ENCODE data around the gene CENPP. TPM values are rescaled to one million over a fixed set of nuclear protein-coding genes. Genes with fewer than 3 reads are reported as not detected.
"Not testable (repeated sequence)": the region's sequence is repeated elsewhere in the genome, so short reads cannot be mapped to it uniquely, and the experiment has no call there.

The CENPP gene
- total RNA-seq, 1 experiment from 2014 or later: 3.6 TPM

DNA sequence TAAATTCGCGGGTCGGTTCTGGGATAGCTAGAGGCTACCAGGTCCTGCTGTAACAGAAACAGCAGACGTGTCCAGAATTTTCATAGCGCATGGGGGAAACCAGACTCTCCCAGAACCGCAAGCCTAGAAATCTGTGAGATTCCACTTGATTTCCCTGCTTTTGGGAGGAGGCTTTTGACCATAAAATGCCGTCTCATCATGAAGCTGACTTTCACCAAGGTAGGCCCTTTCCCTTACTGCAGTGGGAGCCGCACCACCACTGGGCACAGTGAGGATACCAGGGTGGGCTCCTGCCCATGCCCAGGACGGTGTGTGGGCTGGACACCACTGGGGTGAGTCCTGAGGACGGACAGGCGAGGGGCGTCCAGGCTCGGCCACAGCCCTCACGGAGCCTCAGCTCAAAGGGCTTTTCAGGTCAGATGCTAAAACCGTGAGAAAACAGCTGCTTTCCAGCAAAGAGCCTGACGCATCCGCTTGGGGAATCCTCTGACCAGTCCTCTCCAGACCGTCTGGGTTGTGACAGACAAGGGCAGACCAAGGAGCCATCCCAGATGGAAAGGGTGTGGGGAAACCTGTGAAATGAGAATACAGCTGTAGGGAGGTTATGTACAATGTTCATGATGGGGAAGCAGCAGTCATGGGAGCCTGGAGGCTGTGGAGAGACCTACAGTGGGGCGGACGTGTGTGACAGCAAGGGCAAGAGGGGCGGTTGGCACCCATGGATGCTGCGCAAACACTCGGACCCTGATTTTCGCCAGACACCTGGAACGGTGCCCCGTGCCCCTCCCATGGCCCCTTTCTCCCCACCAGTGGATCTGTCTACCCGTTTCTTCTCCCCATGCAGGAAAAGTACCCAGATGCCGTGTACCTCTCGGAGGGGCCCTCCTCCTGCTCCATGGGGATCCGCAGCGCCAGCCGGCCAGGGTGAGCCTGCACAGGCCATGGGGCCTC, 285.0 kb downstream of the CENPP start:
- in situ Hi-C loops (cut with HindIII; ENCODE audit: low pct_unique_long_range_greater_than_20kb, low sequenced_read_pairs): no loop called here
- DNase-seq (ENCODE audit: low read depth): no peak

DNA sequence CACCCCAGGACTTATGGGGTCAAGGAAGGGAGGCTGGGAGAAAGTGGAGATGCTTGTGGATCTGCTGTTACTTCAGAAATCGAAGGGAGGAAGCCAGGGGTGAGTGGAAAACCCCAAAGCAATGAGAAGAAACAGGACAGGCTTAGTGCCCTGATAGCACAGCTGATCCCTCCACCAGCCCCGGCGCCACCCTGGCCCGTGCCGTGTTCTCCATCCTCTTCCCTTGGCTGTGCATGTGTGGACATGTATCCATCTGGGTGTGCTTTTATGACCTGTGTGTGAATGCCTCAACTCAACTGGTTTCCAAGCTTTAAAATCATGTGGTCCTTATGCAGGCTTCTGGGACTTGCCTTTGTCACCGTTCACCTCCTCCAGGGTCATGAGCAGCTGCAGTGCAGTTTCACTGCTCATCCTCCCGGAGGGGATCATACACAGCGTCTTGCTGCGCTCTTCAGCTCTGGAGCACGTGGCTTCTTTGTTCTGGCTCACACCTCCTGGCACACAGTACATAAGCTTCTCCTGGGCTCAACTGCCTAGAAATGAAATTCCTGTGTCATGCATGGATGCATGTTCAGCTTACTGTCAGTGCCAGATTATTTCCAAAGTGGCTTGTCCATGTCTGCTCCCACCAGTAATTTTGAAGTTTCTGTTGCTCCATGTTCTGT, 286.0 kb downstream of the CENPP start:
- in situ Hi-C loops (cut with HindIII; ENCODE audit: low pct_unique_long_range_greater_than_20kb, low sequenced_read_pairs): no loop called here
- DNase-seq (ENCODE audit: low read depth): no peak

DNA sequence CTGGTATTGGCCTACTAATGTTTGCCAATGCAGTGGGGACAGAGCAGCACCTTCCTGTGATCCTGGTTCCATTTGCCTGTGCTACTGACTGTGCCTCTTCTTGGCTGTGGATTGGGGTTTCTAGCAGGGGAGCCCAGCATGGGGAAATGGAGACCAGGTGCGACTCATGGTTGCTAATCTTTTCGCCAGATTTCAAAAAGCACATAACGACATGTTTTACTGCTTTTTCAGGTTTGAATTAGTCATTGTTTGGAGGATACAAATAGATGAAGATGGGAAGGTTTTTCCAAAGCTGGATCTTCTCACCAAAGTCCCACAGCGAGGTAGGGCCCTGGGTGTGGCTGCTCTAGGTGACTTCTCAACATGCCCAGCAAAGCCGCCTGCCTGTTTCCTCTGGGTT, 286.5 kb downstream of the CENPP start:
- in situ Hi-C loops (cut with HindIII; ENCODE audit: low pct_unique_long_range_greater_than_20kb, low sequenced_read_pairs): no loop called here
- DNase-seq (ENCODE audit: low read depth): no peak

DNA sequence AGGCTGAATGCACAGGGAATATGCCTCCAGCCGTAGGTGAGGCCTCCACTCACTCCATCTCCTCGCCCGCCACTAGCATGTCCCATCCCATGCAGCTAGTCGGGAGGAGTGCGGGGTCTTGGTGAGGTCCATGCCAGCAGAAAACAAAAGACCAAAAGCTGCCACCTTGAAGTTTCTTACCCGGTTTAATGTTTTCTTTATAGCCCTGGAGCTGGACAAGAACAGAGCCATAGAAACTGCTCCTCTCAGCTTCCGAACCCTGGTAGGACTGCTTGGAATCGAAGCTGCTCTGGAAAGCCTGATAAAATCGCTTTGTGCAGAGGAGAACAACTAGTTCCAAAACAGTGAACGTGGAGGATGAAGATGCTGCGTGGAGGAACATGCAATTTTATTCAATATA, 287.1 kb downstream of the CENPP start:
- DNase-seq (ENCODE audit: low read depth): no peak
- in situ Hi-C loops (cut with HindIII; ENCODE audit: low pct_unique_long_range_greater_than_20kb, low sequenced_read_pairs): no loop called here

DNA sequence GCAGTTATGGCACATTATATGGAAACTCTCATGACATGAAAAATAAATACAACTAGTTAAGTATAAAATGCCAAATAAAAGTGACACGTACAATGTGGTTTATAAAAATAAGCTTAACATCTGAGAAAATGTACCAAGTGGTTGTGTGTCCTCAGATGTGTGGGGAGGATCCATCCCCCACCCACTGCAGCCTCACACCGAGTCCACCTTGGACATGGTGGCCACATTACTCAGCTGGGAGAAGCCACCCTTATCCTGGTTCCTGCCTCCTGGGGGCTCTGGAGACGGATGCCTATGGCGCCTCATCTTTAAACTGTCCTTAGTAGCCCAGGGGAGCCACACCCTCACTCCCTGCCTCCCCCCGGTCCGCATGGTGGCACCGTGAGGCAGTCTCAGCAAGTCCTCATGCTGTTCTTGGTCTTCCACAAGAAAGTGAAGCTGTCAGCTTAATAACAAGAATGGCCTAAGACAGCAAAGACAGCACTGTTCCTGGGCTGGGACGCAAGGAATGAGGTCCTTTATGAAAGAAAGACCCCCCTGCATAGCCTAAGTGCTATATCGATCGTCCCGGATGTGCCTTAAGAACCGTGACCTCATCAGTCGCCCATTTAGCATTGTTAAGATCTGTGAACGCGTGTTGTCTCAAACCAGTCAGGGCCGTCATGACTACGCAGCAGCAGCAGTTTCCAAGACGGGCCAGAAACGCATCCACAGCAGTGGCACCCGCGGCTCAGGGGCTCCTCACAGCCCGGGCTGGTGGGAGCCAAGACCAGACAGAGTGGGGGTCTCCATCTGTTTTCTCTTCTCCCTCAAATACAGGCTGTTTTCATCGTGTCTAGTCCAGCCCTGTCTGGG, 287.7 kb downstream of the CENPP start:
- DNase-seq (ENCODE audit: low read depth): no peak
- in situ Hi-C loops (cut with HindIII; ENCODE audit: low pct_unique_long_range_greater_than_20kb, low sequenced_read_pairs): no loop called here

DNA sequence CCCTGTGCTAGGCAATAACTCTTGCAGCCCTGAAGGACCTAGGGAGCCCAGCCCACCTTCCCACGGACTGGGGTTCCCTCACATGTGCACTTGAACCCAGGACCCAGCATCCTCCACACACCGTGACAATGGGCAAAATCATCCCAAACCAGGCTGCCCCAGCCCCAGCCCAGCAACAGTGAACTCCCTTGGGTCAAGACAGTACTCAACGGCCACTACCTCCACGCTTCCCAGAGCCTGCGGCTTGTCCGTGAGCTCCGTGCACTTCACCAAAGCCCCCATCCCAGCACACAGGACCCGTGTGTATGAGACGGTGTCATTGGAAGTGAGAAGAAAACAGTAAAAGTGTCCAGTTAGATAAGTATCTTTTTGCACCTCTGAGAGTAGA, 288.4 kb downstream of the CENPP start:
- in situ Hi-C loops (cut with HindIII; ENCODE audit: low pct_unique_long_range_greater_than_20kb, low sequenced_read_pairs): no loop called here
- DNase-seq (ENCODE audit: low read depth): no peak

DNA sequence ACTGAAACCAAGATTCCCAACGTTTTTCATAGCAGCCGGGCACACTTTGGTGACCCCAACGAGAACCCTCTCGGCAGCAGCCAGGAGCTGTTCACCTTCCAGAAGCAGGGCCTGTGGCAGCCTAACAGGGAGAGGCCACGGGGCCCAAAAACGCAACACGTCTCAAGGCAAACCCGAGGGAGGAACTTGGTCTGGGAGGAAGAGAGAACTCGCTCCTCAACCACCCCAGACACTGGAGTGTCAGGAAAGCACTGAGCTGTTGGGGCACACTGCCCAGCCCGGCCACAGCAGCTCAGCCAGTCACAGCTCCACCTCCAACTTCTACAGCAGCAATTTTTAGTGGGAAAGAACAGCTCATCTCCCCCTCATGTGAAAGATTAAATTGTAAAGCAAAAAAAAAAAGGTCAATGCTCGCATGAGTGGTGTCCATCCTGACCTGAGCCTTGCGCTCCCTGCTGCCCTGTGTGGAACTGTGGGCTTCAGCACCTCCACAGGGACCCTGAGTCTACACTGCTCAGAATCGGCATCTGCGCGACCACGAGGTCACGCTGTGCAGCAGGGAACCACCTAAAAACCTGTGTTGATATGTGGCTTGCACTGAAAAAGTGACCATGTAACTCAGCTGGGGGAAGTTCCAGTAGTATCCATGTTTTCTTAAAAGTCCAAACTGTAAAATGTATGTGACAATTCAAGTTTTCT, 289.2 kb downstream of the CENPP start:
- in situ Hi-C loops (cut with HindIII; ENCODE audit: low pct_unique_long_range_greater_than_20kb, low sequenced_read_pairs): no loop called here
- no peak for DNase-seq (ENCODE audit: low read depth)

DNA sequence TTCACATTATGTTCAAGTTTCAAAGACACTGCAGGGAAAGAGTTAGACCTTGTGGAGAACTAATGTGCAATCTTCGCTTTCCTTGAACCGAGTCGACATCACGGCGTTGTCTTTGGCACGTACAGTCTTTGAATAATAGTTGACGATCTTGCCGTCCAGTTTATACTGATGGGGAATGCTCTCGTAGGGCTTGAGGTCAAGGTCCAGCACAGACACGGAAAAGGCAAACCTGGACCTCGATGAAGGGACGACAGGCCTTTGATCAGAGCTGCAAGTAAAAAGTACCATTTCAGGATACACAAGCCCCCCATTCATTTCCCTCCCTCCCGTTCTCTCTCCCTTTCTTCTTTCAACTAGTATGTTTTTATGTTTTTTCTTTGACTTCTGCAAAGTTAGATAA, 290.0 kb downstream of the CENPP start:
- no peak for DNase-seq (ENCODE audit: low read depth)
- in situ Hi-C loops (cut with HindIII; ENCODE audit: low pct_unique_long_range_greater_than_20kb, low sequenced_read_pairs): no loop called here

DNA sequence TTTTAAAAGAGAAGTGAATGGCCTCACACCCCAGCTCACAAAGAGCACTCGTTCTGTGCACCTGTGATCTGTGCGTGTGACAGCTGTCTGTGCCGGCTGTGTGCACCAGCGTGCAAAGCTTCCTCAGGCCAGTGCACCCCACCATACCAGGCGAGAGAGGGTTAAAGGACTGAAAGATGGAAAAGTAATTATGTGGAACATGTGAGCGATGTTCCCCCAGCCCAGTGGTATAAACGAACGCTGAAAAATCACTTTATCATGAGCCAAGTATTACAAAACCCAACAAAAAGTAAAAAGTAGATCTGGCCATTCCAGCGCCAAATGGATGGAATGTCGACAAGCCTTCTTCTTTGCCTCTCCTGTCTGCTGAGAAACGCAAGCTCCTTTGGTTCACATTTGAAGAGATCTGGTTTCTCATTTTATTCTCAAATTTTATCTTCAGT, 290.5 kb downstream of the CENPP start:
- in situ Hi-C loops (cut with HindIII; ENCODE audit: low pct_unique_long_range_greater_than_20kb, low sequenced_read_pairs): no loop called here

DNA sequence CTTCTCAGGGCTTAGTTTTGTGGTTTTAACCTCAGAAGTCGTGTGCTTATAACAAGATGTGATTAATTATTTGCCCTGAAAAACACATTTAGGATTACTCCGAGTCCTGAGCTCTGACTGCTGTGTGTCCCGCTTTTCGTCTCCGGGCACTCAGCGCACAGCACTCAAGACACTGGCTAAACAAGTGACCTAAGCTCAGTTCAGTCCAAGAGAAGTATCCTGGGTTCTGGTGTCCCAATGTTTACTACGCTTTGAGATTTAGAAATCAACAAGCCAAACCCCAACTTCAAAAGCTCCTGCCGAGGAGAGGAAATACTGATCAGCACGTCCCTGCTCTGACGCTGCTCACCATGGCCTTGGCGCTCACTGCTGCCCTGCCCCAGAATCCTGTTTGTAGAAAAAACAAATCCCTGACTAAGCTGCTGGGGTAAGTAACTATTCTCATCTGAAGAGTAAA, 290.9 kb downstream of the CENPP start:
- no peak for DNase-seq (ENCODE audit: low read depth)
- in situ Hi-C loops (cut with HindIII; ENCODE audit: low pct_unique_long_range_greater_than_20kb, low sequenced_read_pairs): no loop called here

More for the DNA sequence above, 290.5 kb downstream of the CENPP start:
- no peak for DNase-seq (ENCODE audit: low read depth)

DNA sequence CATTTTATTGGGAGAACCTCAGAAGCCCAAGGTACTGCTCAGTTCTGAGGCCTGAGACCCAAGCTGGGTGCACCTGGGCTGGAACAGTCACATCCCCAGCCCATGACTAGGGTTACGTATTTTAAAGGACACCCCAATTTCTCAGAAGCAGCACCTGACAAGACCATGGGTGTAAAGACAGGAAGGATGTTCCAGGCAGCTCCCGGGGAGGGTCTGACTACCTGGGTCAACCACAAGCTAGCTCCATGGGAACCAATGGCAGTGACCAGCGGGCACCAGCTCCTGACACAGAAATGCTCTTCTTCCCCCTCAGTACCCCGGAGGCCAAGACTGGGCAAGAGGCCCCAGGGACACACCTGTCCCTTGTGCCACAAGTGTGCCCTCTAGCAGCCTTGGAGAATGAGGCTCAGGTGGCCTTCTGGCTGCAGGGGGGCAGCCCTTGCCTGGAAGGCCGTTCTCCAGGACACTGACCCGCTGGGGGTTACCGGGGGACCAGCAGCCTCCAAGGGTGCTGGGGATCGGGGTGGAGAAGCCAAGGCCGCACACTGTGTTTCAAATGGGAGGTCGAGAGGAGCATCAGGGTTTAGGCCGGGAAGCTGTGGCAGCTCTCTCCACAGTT, 291.6 kb downstream of the CENPP start:
- no peak for DNase-seq (ENCODE audit: low read depth)
- in situ Hi-C loops (cut with HindIII; ENCODE audit: low pct_unique_long_range_greater_than_20kb, low sequenced_read_pairs): no loop called here

DNA sequence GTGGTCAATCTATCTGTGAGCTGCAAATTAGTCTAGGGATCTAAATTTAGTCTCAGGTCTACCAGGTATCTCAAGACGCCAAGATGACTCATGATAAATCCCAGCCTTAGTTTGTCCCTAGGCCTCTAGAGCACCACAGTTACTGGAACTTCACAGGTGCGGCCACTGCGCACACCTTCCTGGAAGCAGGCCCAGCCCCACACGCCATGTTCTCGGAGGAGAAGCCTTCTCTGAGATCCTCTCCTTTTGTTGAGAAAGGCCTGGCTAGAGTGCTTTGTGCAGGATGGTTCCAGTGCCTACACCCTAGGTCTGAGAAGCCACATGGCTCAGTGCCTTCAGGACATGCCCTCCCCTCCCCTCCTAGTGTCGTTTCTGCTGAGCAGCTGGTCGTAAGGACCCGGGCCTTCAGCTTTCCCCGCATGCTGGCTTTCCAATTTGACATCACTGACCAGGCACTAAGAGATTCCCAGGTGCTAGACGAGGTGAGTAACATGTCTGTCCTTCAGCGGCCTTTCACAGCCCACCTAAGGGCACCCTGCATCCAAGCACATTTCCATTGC, 292.3 kb downstream of the CENPP start:
- no peak for DNase-seq (ENCODE audit: low read depth)
- in situ Hi-C loops (cut with HindIII; ENCODE audit: low pct_unique_long_range_greater_than_20kb, low sequenced_read_pairs): no loop called here

DNA sequence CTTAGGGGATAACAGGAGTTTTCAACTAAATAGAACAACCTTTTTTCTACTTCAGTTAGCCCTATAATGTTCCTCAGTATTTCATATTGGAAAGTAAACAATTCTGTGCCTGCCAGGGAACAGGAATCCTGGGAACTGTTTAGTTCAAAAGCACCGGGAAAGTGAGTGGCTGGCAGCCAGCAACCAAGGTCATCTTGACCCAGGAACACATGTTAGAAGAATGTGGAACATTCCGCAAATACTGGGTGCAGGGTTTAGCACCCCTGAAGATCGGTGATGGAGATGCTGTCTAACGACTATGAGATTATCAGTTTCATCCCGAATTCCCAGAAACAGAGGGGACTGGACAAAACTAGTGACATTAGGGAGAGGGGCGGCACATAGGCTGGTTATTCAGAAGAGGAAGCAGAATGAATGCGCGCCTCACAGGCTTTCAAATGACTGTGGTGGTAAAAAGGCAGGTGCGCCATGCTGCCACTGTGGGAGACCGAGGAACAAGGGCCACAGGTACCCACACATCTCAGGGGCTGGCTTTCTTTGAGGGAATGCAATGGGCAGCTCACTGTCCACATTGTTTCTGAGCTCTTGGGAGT, 293.0 kb downstream of the CENPP start:
- no peak for DNase-seq (ENCODE audit: low read depth)
- in situ Hi-C loops (cut with HindIII; ENCODE audit: low pct_unique_long_range_greater_than_20kb, low sequenced_read_pairs): no loop called here

DNA sequence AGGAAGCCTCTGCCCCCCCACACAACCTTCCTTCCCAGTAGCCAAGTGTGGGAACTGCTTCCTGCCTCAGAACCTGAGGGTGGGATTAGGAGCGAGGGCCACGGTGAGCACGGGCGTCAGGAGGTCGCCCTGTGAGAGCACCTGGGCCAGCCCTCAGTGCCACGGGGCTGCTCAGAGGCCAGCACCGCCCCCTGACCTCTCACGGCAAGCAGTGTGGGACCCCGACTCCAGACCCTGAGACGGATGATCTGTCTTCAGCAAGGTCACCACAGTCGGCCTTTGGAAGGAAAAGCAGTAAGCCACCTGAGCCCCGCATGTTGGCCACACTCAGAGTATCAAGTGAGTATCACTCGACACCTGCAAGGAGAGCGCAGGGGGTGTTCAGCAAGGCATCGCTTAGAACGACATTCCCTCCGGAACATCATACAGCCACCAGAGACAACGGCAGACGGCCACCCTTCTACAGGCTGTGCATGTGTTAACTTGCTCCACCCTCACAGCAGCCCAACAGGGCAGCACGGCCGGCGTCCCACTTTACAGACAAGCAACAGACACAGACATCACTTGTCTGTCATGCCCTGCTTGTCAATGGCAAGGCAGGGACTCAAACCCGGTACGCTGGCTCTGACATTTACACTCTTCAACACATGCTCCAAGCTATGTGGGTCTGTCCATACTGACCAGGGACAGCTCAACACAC, 294.0 kb downstream of the CENPP start:
- DNase-seq (ENCODE audit: low read depth): no peak
- in situ Hi-C loops (cut with HindIII; ENCODE audit: low pct_unique_long_range_greater_than_20kb, low sequenced_read_pairs): no loop called here

DNA sequence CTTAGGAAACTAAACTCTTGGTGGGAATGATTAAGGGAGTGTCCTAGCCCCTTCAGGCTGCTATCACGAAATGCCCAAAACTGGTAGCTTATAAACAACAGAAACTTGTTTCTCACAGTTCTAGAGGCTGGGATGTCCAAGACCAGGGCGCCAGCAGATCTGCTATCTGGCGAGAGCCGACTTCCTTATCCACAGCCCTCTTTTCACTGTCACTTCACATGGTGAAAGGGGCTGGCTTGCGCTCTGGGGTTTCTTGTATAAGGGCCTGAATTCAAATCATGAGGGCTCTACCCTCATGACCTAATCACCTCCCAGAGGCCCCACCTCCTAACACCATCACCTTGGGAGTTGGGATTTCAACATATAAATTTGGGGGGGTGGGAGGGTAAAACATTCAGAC, 295.1 kb downstream of the CENPP start:
- in situ Hi-C loops (cut with HindIII; ENCODE audit: low pct_unique_long_range_greater_than_20kb, low sequenced_read_pairs): no loop called here
- DNase-seq (ENCODE audit: low read depth): no peak

DNA sequence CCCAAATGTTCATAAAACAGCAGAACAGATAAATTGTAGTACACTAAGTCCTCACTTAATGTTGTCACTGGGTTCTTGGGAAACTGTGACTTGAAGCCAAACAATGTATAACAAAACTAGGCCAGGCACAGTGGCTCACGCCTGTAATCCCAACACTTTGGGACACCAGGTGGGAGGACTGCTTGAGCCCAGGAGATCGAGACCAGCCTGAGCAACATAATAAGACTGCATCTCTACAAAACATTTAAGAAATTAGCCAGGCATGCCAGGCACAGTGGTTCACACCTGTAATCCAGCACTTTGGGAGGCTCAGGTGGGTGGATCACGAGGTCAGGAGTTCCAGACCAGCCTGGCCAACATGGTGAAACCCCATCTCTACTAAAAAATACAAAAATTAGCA, 298.2 kb downstream of the CENPP start:
- in situ Hi-C loops (cut with HindIII; ENCODE audit: low pct_unique_long_range_greater_than_20kb, low sequenced_read_pairs); DNase-seq (ENCODE audit: low read depth): not testable (repeated sequence)
